HG02885 (cell line): ENCODE results near the gene SMAGP.
"Not testable (repeated sequence)": the region's sequence is repeated elsewhere in the genome, so short reads cannot be mapped to it uniquely, and the experiment has no call there.

Experiments
- ATAC-seq: cut with Tn5 transposase; IDR thresholded peaks from one replicate; pipeline ENCODE4 v1.9.1; 2021; ENCODE audit warnings: mild to moderate bottlenecking; ENCODE audit not compliant: unreplicated experiment, poor library complexity

SMAGP gene

GRCh38 chr12:51270067-51270950, at the start of gene SMAGP:
SMAGP (minus strand) TSS chr12:51270415; CDS start chr12:51269278, 1,137 bp downstream.
- peak; percentile 80 for ATAC-seq

- no peak for ATAC-seq
These were observed 48.8 kb upstream of the SMAGP start for GRCh38 chr12:51318846-51319599.

GRCh38 chr12:51318057-51318806, 48.0 kb upstream of the SMAGP start:
- not testable (repeated sequence) for ATAC-seq

GRCh38 chr12:51311389-51311788, 41.2 kb upstream of the SMAGP start:
- ATAC-seq = no peak

GRCh38 chr12:51307655-51308593, 37.7 kb upstream of the SMAGP start:
- no peak for ATAC-seq

- no peak for ATAC-seq
These were observed 36.3 kb upstream of the SMAGP start for GRCh38 chr12:51306507-51306906.

- not testable (repeated sequence) for ATAC-seq
These were observed 30.6 kb upstream of the SMAGP start for GRCh38 chr12:51300768-51301167.

- ATAC-seq = no peak
These were observed 25.4 kb upstream of the SMAGP start for GRCh38 chr12:51295651-51296050.

- not testable (repeated sequence) for ATAC-seq
These were observed 23.9 kb upstream of the SMAGP start for GRCh38 chr12:51294097-51294496.

- no peak for ATAC-seq
These were observed 23.5 kb upstream of the SMAGP start for GRCh38 chr12:51293696-51294095.

GRCh38 chr12:51291603-51292513, 21.6 kb upstream of the SMAGP start:
- ATAC-seq = not testable (repeated sequence)

GRCh38 chr12:51285843-51286242, 15.6 kb upstream of the SMAGP start:
- ATAC-seq = no peak

GRCh38 chr12:51281202-51281924, 11.1 kb upstream of the SMAGP start:
- ATAC-seq = no peak

- no peak for ATAC-seq
These were observed 4.9 kb upstream of the SMAGP start for GRCh38 chr12:51275088-51275487.

GRCh38 chr12:51272810-51273209, 2.6 kb upstream of the SMAGP start:
- ATAC-seq = not testable (repeated sequence)

GRCh38 chr12:51270951-51271518, 820 bp upstream of the SMAGP start:
- no peak for ATAC-seq
